ENCODE results near the gene ADGB. TPM values are rescaled to one million over a fixed set of nuclear protein-coding genes. Genes with fewer than 3 reads are reported as not detected.

The ADGB gene
- total and polyA plus RNA-seq, 2 of the 13 experiments (the other 11 are each of a cell fraction or from before 2014, with no cell fraction given) = not detected

DNA sequence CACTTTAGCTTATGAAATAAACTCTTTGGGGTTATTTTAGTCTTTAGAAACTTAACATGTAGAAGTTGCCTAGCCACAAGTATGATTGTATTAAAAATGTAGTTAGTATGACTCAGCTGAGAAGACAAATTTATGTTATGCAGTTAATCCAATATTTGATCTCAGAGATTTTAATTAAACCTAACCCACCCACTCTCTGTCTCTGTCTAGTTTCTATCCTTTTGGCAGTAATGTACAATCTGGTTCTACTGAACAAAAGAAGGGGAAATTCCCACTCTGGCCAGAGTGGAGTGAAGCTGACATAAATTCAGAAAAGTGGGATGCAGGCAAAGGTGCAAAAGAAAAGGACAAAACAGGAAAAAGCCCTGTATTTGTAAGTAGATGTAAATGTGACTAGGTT, 36.4 kb downstream of the ADGB start:
- intact Hi-C loops (cut with micrococcal nuclease; ENCODE audit: unreplicated experiment) = no loop called here
- no peak overlapping the region for H3K4me2 ChIP-seq (ENCODE audit: low read depth, low read length)
- DNase-seq (ENCODE audit: low spot score) = no peak
- H3K9me3 ChIP-seq (ENCODE audit: low read length) = no peaks in the 10 kb centered on the region
- TF ChIP-seq YEATS4 (CRISPR knock-in tag; IDR thresholded peaks at IDR 0.05; ENCODE audit: borderline replicate concordance) = no peak
- no peak for TF ChIP-seq ZFP1 (CRISPR knock-in tag; IDR thresholded peaks at IDR 0.05)
- TF ChIP-seq, protein P1, sequence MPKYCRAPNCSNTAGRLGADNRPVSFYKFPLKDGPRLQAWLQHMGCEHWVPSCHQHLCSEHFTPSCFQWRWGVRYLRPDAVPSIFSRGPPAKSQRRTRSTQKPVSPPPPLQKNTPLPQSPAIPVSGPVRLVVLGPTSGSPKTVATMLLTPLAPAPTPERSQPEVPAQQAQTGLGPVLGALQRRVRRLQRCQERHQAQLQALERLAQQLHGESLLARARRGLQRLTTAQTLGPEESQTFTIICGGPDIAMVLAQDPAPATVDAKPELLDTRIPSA (CRISPR knock-in tag; IDR thresholded peaks at IDR 0.05; ENCODE audit: borderline replicate concordance) = no peak
- TF ChIP-seq, protein P2, sequence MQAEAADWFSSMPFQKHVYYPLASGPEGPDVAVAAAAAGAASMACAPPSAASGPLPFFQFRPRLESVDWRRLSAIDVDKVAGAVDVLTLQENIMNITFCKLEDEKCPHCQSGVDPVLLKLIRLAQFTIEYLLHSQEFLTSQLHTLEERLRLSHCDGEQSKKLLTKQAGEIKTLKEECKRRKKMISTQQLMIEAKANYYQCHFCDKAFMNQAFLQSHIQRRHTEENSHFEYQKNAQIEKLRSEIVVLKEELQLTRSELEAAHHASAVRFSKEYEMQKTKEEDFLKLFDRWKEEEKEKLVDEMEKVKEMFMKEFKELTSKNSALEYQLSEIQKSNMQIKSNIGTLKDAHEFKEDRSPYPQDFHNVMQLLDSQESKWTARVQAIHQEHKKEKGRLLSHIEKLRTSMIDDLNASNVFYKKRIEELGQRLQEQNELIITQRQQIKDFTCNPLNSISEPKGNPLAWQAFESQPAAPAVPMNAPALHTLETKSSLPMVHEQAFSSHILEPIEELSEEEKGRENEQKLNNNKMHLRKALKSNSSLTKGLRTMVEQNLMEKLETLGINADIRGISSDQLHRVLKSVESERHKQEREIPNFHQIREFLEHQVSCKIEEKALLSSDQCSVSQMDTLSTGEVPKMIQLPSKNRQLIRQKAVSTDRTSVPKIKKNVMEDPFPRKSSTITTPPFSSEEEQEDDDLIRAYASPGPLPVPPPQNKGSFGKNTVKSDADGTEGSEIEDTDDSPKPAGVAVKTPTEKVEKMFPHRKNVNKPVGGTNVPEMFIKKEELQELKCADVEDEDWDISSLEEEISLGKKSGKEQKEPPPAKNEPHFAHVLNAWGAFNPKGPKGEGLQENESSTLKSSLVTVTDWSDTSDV (CRISPR knock-in tag; IDR thresholded peaks at IDR 0.05) = no peak
- TF ChIP-seq ESRRA (CRISPR knock-in tag; IDR thresholded peaks at IDR 0.05; ENCODE audit: low read depth) = no peak
- TF ChIP-seq ZNF180 (CRISPR knock-in tag; IDR thresholded peaks at IDR 0.05; ENCODE audit: borderline replicate concordance, low read depth) = no peak
- TF ChIP-seq, protein P3, sequence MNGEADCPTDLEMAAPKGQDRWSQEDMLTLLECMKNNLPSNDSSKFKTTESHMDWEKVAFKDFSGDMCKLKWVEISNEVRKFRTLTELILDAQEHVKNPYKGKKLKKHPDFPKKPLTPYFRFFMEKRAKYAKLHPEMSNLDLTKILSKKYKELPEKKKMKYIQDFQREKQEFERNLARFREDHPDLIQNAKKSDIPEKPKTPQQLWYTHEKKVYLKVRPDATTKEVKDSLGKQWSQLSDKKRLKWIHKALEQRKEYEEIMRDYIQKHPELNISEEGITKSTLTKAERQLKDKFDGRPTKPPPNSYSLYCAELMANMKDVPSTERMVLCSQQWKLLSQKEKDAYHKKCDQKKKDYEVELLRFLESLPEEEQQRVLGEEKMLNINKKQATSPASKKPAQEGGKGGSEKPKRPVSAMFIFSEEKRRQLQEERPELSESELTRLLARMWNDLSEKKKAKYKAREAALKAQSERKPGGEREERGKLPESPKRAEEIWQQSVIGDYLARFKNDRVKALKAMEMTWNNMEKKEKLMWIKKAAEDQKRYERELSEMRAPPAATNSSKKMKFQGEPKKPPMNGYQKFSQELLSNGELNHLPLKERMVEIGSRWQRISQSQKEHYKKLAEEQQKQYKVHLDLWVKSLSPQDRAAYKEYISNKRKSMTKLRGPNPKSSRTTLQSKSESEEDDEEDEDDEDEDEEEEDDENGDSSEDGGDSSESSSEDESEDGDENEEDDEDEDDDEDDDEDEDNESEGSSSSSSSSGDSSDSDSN (CRISPR knock-in tag; IDR thresholded peaks at IDR 0.05) = no peak
- TF ChIP-seq KLF13 (CRISPR knock-in tag; IDR thresholded peaks at IDR 0.05) = no peak
- TF ChIP-seq JUND (CRISPR knock-in tag; IDR thresholded peaks at IDR 0.05) = no peak
- no peak for TF ChIP-seq ZNF510 (CRISPR knock-in tag; IDR thresholded peaks at IDR 0.05; ENCODE audit: low read depth)
- TF ChIP-seq ZNF746 (CRISPR knock-in tag; IDR thresholded peaks at IDR 0.05) = no peak
- TF ChIP-seq ZFP37 (CRISPR knock-in tag; IDR thresholded peaks at IDR 0.05; ENCODE audit: borderline replicate concordance) = no peak
- TF ChIP-seq THYN1 (CRISPR knock-in tag; IDR thresholded peaks at IDR 0.05; ENCODE audit: borderline replicate concordance, low read depth) = no peak
- TF ChIP-seq POGZ (CRISPR knock-in tag; IDR thresholded peaks at IDR 0.05) = no peak
- TF ChIP-seq, protein P4, sequence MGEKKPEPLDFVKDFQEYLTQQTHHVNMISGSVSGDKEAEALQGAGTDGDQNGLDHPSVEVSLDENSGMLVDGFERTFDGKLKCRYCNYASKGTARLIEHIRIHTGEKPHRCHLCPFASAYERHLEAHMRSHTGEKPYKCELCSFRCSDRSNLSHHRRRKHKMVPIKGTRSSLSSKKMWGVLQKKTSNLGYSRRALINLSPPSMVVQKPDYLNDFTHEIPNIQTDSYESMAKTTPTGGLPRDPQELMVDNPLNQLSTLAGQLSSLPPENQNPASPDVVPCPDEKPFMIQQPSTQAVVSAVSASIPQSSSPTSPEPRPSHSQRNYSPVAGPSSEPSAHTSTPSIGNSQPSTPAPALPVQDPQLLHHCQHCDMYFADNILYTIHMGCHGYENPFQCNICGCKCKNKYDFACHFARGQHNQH (CRISPR knock-in tag; IDR thresholded peaks at IDR 0.05) = no peak
- no peak for TF ChIP-seq ZFP36L2 (CRISPR knock-in tag; IDR thresholded peaks at IDR 0.05)
- no peak for TF ChIP-seq RBAK (CRISPR knock-in tag; IDR thresholded peaks at IDR 0.05)
- TF ChIP-seq, protein P5, sequence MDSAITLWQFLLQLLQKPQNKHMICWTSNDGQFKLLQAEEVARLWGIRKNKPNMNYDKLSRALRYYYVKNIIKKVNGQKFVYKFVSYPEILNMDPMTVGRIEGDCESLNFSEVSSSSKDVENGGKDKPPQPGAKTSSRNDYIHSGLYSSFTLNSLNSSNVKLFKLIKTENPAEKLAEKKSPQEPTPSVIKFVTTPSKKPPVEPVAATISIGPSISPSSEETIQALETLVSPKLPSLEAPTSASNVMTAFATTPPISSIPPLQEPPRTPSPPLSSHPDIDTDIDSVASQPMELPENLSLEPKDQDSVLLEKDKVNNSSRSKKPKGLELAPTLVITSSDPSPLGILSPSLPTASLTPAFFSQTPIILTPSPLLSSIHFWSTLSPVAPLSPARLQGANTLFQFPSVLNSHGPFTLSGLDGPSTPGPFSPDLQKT (CRISPR knock-in tag; IDR thresholded peaks at IDR 0.05; ENCODE audit: borderline replicate concordance) = no peak
- H3K27me3 ChIP-seq (ENCODE audit: control insufficient read depth in 1 of 2, insufficient read depth in 2 of 2, low read length in 2 of 2) = no peaks in the 10 kb centered on the region
- no peaks in the 10 kb centered on the region for H3K4me1 ChIP-seq (ENCODE audit: insufficient read depth, low read length)
- ChIA-PET CTCF (ENCODE audit: low intra/inter-chr PET ratio, low total read pairs) (no interaction called here), POLR2A (no interaction called here)
- H2AFZ ChIP-seq (ENCODE audit: low read length) = no peak overlapping the region
- in situ Hi-C loops (cut with HindIII; ENCODE audit: extremely low pct_ligation_motif_present, low pct_unique_long_range_greater_than_20kb) = no loop called here
- no peak for ATAC-seq
- no peak overlapping the region for H3K4me3 ChIP-seq (replicated peaks in 1 of 3; ENCODE audit: insufficient read depth in 1 of 3, low read depth in 2 of 3, low read length in 3 of 3)
- no TSS peak for BruUV-seq (replicated peaks)
- no peaks in the 10 kb centered on the region for H3K79me2 ChIP-seq (ENCODE audit: insufficient read depth, low read length)
- FAIRE-seq = no peak
- no peak overlapping the region for H3K27ac ChIP-seq (ENCODE audit: extremely low read length, insufficient read depth, low read length)
- no peak overlapping the region for H3K9ac ChIP-seq (ENCODE audit: insufficient read depth, low read depth, low read length)
- no peaks in the 10 kb centered on the region for H3K36me3 ChIP-seq (replicated peaks in 1 of 2; ENCODE audit: control insufficient read depth in 1 of 2, insufficient read depth in 2 of 2, low read length in 2 of 2)
- no peaks in the 10 kb centered on the region for H4K20me1 ChIP-seq (ENCODE audit: insufficient read depth, low read length)

All from HepG2 (cell line).